IPS-18c (cell line): ENCODE measurements around the gene DOLK.
"Not testable (repeated sequence)": the region's sequence is repeated elsewhere in the genome, so short reads cannot be mapped to it uniquely, and the experiment has no call there.

ENCODE experiments used
- H3K4me3 ChIP-seq: 2 replicates; pipeline ENCODE4 v1.7.0; 2013; ENCODE audit warnings: low read depth, mild to moderate bottlenecking, low read length, moderate library complexity; ENCODE audit not compliant: insufficient read depth
- H3K9me3 ChIP-seq: one replicate; pipeline ENCODE4 v1.6.1; 2013; ENCODE audit warnings: mild to moderate bottlenecking, low read length, moderate library complexity; ENCODE audit not compliant: control insufficient read depth, insufficient read depth

DOLK gene

DNA sequence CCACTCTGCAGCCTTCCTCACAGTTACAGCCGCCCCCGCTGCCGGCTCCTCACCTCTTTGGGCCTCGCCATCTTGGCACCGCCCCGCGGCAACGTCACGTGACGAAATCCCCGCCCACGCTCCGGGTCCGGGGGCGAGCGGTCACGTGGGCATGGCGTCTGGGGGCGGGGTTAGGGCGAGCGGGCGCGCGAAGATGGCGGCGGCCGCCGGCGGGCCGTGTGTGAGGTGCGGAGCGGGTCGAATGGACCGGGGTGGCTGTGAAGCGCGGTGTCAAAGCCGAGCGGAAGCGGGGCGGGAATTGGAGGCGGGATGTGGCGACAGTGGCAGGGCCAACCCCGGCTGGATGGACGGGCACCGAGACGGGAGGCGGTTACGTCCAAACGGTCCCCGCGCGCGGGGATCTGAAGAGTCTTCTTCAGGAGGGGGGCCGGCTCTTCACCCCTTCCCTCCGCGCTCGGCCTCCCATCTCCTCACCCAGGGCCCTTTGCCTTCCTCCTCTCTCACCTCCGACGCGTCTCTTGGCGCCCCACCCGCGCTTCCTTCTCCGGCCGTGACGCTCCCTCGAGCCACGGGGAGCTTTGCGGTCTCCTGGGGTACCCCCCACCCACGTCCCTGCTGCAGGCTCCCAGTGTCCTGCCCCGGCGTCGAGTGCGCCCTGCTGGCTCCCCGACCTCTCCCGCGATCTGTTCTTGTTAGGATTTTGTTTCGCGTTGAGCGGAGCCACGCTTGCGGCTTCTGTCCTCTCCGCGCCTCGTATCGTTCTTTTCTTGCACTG, at the start of gene DOLK, which contains the start of gene NUP188:
Gene DOLK, minus strand, starts transcription at position 77 of the 775 bp plus-strand sequence. CDS start 300 bp downstream, outside the sequence.
Gene NUP188, plus strand, starts transcription at position 173 of the 775 bp plus-strand sequence. Its CDS starts 21 bp downstream, at position 194.
- H3K4me3 ChIP-seq: peak within 1 kb of the TSS; percentile 94

DNA sequence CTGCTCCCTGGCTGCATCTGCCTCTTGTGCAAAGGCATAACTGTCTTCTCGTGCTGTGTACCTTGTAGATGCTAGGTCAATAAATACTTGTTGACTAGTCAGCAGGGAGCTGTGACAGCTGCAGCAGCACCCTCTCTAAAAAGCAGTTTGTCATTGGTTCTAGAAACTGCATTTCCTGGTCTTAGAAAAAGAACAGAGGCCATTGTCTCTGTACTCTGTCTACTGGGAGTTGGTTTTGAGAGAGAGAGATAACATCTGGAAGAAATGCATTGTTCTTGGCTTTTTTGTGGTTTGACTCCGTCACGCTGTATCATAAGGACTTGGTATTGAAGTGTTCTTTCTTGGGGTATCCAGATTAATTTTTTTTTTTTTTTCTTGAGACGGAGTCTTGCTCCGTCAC, 48.4 kb upstream of the DOLK start:
- Histone ChIP-seq H3K9me3 (no peaks in the 10 kb centered on the region), H3K4me3 (no peak overlapping the region)

More for the DNA sequence above, at the start of gene DOLK, which contains the start of gene NUP188:
- no peaks in the 10 kb centered on the region for H3K9me3 ChIP-seq

DNA sequence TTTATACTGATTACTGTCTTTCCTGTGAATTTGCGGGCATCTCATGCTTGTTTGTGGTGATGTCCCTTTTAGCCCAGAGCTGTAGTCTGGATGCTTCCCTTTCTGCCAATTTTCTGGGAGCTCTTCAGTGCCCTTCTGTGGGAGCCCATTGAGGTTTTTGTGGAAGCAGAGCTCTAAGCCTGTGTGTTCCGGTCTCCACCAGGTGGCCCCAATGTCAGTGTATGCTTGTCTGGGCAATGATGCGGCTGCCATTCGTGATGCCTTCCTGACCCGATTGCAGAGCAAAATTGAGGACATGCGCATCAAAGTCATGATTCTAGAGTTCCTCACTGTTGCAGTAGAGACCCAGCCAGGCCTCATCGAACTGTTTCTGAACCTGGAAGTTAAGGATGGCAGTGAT, 45.6 kb upstream of the DOLK start:
- no peak overlapping the region for H3K4me3 ChIP-seq
- H3K9me3 ChIP-seq: no peaks in the 10 kb centered on the region

DNA sequence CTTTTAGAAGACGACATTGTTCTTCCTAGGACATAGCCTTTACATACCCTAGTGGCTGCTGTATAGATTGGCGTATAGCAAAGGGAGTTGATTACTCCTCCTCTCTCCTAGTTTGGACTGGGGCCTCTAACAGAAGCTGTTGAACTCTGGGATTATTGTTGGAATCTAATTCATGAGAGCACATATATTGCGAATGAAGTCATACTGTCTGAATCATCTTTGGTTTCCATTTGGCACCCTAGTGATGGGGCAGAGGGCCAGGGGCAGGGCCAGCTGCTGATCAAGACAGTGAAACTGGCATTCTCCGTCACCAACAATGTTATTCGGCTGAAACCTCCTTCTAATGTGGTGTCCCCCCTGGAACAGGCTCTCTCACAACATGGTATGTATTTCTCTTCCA, 40.4 kb upstream of the DOLK start:
- no peaks in the 10 kb centered on the region for H3K9me3 ChIP-seq
- no peak overlapping the region for H3K4me3 ChIP-seq

DNA sequence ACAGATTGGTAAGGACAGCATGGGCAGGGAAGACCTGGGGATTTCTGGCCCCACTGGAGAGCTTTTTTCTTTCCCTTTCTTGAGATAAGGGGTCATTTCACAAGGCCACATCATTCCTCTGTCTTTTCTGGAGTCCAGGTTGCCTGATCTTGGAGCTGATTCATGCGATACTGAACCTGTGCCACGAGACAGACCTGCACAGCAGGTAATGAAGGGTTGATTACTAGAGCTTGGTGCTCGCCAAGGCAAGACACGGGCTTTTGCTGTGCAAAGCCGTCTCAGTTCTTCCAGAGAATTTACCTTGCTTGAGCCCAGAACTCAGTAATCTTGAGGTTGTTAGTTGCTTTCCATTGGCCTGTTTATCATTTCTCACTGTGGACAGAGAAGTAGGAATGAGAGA, 39.3 kb upstream of the DOLK start:
- Histone ChIP-seq H3K4me3 (no peak overlapping the region), H3K9me3 (no peaks in the 10 kb centered on the region)

DNA sequence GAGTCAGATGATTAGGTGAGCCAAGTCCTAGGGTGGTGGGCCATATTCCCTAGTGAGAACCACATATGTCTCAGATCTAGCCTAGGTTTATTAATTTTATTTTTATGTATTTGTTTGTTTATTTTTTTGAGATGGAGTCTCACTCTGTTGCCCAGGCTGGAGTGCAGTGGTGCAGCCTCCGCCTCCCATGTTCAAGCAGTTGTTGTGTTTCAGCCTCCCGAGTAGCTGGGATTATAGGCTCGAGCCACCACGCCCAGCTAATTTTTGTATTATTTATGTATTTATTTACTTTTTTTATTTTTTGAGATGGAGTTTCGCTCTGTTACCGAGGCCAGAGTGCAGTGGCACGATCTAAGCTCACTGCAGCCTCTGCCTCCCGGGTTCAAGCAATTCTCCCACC, 36.1 kb upstream of the DOLK start:
- H3K4me3 ChIP-seq: no peak overlapping the region
- H3K9me3 ChIP-seq: no peaks in the 10 kb centered on the region

DNA sequence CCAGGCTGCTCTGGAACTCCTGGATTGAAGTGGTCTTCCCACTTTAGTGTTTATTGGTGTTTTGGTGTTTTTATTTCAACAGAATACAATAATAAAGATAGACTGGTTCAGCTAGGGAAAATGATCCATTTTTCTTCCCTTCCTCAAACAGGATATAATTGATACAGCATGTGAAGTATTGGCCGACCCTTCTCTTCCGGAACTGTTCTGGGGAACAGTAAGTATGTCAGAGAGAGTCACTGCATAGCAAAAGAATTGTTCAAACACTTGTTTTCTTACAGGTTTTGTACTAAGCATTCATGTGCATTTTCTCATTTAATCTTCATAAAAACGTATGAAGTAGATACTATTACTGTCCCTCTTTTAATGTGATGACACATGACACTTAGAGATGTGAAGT, 31.7 kb upstream of the DOLK start:
- Histone ChIP-seq H3K9me3 (no peaks in the 10 kb centered on the region), H3K4me3 (no peak overlapping the region)

DNA sequence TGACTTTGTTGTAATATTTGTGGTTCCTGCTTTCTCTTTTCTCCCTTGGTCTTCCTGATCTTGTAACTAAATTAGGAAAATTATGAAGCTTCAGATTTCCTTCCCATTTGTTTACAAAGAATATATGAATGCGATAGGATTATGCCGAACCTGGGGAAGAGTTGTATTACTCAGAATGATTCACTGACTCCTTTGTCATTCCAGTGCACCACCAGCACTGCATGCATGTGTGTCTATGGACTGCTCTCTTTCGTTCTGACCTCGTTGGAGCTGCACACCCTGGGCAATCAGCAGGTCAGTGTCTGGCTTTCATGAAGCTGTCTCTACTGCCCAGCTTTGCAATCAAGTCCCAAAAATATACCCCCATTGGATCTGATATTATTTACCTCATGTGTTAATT, 25.6 kb upstream of the DOLK start:
- Histone ChIP-seq H3K9me3 (no peaks in the 10 kb centered on the region), H3K4me3 (no peak overlapping the region)

DNA sequence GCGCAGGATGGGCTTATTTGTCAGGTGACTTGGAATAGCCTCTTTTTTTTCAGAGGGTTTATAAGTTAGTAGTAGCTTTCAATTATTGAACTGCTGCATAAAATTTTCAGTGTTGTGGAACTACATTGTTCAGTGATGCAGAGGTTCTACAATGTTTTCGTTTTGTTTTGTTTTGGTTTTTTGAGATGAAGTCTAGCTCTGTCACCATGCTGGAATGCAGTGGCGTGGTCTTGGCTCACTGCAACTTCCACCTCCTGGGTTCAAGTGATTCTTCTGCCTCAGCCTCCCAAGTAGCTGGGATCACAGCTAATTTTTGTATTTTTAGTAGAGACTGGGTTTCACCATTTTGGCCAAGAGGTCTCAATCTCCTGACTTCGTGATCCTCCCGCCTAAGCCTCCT, 22.1 kb upstream of the DOLK start:
- Histone ChIP-seq H3K9me3 (no peaks in the 10 kb centered on the region), H3K4me3 (no peak overlapping the region)

DNA sequence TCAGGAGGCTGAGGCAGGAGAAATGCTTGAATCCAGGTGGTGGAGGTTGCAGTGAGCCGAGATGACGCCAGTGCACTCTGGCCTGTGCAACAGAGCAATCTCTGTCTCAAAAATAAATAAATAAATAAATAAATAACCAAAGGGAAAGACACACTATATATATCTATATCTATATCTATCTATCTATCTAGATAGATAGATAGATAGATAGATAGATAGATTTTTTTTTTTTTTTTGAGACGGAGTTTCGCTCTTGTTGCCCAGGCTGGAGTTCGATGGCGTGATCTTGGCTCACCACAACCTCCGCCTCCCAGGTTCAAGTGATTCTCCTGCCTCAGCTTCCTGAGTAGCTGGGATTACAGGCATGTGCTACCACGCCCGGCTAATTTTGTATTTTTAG, 14.0 kb upstream of the DOLK start:
- not testable (repeated sequence) for H3K9me3 ChIP-seq, H3K4me3 ChIP-seq

DNA sequence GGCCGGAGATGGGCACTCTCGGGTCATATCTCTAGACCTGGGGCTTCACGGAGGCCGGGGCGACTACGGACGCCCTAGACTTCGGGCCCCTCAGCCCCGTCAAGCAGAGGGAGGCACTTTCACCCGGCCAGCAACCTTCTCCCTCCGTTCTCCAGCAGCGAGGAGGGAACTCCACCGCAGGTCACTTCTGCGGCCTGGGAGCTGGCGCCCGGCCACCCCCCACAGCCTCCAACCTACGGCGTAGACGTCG, 201 bp downstream of the DOLK start:
- Histone ChIP-seq H3K4me3 (peak overlapping the region; percentile 94), H3K9me3 (no peaks in the 10 kb centered on the region)

DNA sequence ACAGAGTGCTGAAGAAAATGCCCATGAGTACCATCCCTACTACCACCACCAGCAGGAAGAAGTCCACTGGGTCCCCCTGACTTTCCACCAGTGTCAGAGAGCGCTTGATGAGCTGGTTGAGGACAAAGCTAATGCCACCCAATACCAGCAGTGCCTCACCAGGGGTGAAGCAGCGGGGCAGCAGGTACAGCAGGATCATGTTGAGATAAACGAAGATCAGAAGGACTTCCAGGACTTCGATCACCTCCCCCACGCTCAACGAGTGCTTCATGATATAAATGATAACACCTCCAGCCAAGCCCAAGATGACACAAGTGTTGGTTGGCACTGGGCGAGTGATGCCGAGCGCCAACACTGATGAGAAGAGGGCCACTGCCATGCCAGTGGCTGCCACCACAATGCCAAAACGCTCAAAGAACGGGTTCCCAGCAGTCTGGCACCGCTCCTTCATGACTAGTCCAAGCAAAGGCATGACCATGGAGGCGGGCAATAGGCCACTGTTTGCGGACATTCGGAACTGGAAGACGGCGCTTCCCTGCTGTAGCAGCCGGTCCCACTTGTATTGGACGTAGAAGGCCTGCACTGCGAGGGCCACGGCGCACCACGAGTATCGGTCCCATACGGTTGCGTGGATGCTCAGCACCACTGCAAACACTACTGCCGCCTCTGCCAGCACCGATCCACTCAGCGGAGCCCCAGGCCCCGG, 679 bp downstream of the DOLK start:
- peak overlapping the region; percentile 94 for H3K4me3 ChIP-seq
- H3K9me3 ChIP-seq: no peaks in the 10 kb centered on the region

DNA sequence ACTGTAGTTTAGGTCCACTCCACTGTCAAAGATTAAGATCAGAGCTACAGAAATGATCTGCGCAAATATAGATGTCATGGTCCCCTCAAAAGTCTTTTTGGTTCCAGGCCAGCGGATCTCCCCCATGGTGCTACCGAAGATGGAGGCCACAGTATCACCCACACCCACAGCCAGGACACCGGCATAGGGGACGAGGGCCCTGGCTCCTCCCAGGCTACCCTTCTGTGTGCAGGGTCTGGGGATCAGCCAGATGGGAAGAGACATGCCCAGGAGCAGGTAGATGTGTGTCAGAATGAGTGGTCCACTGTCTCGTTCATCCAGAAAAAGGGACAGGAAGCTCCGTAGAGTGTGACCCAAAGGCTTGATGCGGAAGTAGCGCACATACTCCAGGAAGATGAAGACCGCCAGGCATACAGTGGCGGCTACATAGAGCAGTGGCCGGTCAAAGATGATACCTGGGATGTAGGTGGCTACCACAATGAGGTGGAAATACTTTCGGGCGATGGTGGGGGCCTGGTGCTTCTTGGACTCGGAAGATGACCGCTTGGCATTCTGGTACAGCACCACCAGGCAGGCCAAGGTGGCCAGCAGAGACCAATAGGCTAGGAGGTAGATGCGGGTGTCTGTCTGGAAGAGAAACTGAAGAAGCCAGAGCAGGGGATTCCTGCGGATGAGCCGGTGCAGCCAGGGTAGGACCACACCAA, 1.5 kb downstream of the DOLK start:
- no peak overlapping the region for H3K4me3 ChIP-seq
- no peaks in the 10 kb centered on the region for H3K9me3 ChIP-seq

DNA sequence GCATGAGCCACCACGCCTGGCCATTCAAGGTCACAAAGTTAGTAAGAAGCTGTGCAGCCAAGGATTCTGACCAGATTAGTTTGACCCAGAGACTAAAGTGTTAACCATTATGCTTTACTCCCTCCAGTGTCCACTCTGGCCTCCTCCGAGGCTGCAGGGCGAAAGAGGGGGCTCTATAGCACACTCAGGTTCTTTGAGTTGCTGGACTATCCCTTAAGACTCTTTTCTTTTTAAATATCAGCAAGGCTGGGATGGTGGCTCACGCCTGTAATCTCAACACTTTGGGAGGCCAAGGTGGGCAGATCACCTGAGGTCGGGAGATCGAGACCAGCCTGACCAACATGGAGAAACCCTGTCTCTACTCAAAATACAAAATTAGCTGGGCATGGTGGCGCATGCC, 2.4 kb downstream of the DOLK start:
- not testable (repeated sequence) for H3K9me3 ChIP-seq, H3K4me3 ChIP-seq

DNA sequence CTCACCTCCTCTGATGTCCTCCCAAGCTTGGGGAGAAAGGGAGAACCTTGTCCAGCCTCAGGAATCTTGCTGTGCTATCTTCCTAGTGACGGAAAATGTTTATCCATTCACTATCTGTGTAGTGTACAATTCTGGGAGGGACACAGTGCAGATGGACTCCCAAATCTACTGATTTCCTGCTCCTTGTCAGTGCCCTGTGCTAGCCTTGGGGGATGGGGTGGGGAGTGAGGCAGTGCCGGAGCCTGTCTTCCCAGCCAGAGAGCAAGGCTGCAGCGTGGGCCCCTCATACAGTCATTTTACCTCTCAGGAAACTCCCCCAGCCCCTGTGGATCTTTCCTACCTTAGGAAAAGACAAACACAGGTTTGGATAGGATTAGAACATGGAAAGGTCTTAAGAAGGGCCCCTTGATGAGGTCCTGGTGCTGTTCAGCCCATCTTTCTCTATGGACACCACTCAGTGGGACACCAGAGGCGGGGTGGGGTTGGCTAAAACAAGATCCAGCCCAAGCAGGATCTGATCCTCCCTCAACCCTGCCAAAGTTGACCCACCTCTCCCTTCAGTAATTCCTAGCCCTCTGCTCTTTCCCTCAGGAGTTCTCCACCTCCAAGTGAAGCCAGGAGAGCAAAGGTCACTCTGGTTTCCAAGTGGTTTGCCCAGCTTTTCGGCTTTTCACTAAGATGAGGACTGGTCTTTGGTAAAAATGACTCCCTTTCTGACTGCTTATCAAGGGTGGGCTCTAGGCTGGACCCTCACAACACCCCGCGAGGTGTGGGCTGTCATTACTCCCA, 3.4 kb downstream of the DOLK start:
- Histone ChIP-seq H3K9me3 (no peaks in the 10 kb centered on the region), H3K4me3 (no peak overlapping the region)

DNA sequence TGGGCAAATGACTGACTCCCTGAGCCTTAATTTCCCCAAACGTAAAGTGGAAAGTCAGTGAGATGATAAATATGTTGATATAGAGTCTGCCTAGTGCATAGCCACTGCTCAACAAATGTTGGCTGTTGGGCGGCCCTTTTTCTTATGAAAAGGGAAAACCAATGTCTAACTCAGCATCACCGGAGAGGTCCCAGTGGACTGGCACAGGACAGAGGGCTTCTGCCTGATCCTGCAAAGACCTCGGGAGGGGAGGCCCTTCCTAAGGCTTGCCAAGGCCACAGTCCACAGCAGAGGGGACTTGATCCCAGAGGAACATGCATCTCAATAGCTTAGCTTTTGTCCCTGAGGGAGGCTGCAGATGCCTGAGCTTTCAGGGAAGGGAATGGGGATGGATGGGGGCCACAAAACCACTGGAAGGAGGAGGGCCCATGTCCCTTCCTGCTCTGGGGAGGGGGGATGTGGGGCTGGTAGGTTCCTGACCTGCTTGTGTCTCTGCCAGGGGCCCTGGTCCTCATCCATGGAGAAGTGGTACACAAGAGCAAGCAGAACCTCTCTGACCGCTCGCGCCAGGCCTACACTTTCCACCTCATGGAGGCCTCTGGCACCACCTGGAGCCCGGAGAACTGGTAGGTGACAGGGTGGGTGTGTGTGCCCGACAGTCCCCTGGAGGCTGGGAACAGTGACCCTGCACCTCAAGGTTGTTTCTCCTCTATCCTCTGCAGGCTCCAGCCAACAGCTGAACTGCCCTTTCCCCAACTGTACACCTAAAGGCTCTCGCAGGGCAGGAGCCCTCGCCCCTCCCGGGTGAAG, 6.3 kb downstream of the DOLK start:
- no peak overlapping the region for H3K4me3 ChIP-seq
- H3K9me3 ChIP-seq: no peaks in the 10 kb centered on the region
